SKM-1 (cell line): ENCODE measurements around the gene MTA1.

Experiments used
- DNase-seq: peaks from one replicate; lab custom pipeline; 2025; ENCODE audit not compliant: unreplicated experiment; lab: John Stamatoyannopoulos, UW

MTA1 gene

DNA sequence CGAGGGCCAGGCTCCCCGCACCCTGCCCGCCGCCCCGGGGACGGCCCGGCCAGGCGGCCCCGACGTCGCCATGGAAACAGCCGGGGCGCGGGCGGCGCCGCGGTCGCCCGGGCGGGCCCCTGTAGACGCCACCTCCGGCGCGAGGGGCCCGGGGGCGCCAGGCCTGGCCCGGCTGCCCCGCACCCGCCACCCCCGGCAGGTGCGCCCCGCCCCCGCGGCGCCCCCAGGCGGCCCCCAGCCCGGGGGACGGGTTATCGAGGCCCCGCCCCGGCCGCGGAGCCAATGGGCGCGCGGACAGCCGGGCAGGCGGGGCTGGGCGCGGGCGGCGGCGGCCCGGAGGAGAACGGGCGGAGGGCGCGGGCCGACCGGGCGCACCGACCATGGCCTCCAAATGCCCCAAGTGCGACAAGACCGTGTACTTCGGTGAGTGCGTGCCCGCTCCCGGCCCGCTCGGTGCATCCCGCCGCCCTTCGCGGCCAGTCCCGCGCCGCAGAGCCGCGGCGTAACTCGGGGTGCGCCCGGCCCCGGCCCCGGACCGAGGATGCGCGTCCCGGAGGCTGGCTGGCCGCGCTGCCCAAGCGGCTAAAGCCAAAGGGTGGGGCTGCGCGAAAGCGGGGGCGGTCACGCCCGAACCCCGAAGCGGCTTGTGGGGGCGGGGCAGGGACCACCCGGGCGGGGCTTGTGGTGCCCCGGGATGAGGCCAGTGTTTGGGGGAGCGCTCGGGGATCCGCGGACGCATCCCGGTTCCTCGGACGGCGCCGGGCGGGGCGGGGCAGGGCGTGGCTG lies 55.0 kb downstream of the MTA1 start, which contains the start of gene CRIP2:
CRIP2 (plus strand) TSS at position 339 of the 786 bp plus-strand sequence; CDS start at position 381, 42 bp downstream.
- DNase-seq = no peak

DNA sequence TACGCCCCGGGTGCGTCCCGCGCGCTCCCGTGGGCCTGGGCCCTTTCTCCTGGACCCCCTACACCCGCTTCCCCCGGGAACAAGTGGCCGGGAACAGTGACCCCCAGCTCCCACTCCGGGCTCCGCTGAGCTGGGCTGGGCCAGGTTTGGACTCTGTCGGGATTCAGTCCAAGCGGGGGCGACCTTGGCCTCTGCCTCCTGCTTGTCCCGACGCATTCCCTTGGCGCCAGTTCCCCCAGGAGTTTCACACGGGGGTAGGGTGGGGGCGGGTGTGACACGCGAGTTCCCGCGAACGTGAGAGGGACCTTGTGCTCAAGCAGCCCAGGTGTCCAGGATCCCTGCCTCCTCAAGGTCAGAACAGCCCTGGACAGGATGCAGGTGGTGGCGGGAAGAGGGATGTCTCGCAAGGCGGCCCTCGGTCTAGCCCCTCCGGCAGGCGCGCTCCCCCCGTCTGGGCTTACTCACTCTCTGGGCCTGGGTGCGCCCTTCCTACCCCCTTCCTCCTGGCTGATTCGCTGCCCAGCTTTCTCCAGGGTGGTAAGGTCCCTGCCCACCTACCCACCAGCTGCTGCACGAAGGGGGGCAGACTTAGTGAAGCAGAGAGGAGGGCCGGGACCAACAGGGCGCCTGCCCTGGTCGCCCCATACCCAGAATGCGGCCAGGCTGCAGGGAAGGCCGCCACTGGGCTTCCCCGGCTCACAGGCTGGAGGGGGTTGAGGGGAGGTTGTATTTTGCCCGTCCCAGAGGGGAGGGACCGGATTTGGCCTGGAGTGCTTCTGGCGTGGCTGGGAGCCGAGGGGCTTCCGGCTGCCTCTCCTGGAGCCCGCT lies 55.9 kb downstream of the MTA1 start:
- no peak for DNase-seq

DNA sequence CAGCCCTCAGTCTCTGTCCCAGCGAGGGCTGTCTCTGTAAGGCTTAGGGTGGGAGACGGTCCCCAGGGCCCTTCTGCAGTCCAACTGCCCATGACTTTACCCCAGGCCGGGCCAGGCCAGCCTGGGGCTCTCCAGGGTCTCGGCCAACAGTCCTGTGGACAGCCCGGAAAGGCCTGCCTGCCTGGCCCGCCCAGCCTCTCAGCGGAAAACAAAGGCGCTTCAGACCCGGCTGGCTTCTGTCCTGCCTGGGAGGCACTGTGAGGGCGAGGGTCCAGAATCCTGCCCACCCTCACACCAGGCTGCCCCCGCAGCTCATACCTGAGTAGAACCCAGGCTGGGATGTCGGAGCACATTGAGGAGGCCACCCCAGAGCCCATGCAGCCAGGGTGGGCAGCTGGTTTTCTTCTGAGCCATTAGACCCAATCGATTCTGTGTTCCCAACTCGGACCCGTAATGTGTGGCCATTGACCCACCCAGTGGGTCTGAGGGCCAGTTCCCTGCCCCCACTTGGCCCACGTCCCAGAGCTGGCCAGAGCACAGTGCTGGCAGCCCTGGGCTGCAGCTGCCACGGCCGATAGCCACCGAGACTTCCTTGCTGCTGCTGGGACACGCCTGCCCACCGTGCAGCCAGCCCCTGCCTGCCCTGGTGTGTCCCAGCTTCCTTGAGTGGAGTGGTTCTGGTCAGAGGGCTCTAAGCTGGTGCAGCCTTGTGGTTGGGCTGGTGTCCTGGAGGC lies 56.6 kb downstream of the MTA1 start:
- no peak for DNase-seq

DNA sequence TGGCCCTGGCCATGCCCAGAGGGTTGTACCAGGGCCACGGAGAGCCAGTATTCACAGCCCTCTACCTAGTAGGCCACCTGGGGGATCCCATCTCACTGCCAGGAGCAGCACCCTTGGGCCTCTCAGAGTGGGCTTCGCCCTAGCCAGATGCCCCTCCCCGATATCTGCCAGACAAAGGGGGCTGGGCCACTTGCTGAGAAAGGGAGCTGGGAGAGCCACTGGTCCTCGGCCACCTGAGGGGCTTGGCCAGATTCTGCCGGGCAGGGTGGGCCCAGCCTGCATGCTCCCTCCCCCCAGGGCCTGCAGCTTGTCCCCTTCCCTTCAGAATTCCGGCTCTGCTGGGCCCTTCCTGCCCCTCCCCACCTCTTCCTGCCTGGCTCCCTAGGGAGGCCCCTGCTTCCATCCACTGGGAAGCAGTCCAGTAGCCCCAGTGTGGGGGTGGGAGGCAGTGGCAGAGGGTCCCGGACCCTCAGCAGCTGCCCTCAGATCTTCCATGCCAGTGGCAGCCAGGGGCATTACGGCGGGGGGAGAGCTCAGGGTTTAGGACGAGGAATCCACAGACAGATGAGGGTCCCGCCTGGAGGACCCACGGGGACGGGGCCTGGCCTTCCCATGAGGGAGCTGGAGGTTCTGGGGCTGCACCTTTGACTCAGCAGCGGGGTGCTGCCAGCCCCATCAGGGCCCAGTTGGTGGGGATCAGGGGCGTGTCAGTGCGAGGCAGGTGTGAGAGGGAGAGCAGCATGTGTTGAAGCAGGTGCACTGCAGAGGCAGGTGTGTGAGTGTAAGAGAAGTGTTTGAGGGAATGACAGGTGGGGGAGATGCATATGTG lies 57.4 kb downstream of the MTA1 start:
- no peak for DNase-seq

DNA sequence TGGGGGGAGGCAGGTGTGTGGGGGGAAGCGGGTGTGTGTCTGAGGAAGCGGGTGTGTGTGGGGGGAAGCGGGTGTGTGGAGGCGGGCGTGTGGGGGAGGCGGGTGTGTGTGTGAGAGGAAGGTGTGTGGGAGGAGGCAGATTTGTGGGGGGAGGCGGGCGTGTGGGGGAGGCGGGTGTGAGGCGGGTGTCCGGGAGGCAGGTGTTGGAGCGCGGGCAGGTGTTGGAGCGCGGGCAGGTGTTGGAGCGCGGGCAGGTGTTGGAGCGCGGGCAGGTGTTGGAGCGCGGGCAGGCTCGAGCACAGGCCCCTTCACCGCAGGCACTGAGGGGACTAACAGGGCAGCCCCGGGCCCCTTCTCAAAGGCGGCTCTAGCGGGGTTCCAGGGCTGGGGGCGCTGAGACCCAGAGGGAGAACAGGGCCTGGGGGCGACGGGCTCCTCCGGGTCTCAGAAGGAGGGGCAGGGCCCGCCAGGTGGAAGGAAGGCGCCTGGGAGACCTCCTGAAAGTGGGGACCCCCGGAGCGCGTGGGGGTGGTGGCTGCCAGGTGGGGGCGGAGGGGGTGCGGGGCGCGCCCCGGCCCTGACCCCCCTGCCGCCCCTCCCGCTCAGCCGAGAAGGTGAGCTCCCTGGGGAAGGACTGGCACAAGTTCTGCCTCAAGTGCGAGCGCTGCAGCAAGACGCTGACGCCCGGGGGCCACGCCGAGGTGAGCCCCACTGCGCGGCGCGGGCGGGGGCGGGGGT lies 58.2 kb downstream of the MTA1 start:
- no peak for DNase-seq

DNA sequence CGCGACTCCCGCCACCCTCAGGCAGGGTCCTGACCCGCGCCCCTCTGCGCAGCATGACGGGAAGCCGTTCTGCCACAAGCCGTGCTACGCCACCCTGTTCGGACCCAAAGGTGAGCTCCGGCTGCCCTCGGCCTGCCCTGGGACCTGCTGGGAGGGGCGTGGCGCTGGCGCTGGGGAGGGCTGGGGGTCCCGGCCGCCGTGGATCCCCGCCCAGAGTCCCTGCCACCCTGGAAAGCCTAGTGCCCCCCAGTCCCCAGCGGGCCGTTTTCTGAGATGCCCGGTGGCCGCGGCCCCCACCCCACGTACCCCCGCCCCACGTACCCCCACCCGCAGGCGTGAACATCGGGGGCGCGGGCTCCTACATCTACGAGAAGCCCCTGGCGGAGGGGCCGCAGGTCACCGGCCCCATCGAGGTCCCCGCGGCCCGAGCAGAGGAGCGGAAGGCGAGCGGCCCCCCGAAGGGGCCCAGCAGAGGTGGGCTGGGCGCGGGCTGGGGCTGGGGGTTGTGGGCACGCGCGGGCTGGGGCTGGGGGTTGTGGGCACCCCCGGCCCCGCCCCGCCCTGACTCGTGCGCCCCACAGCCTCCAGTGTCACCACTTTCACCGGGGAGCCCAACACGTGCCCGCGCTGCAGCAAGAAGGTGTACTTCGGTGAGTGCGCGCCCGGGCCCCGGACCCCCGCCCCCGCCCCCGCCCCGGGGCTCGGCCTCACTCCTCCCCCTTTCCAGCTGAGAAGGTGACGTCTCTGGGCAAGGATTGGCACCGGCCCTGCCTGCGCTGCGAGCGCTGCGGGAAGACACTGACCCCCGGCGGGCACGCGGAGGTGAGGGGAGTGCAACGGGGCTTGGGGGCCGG lies 59.0 kb downstream of the MTA1 start:
- DNase-seq = no peak

DNA sequence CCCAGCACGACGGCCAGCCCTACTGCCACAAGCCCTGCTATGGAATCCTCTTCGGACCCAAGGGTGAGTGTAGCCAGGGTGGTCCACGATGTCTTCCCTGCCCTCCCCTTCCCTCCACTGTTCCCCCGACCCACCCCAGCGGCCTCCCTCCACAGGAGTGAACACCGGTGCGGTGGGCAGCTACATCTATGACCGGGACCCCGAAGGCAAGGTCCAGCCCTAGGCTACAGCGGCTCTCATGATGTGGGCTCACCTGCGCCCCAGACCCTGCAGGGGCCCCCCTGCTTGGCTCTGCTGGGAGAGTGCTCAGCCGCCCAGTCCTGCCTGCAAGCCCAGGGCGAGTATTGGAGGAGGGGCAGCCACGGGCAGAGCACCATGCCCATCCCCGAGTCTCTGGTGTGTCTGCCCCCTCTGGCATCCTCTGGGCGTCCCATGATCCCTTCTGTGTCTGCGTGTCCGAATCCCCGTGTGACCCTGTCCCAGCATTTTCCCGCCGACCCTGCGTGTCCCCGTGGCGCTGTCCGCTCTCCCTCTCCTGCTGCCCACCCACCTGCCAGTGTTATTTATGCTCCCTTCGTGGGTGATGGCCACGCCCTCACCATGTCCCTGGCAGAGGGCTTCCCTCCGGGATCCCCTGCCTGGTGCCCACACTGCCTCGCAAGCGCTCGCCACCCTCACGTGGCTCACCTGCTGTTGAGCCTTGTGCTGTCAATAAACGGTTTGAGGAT lies 60.0 kb downstream of the MTA1 start:
- DNase-seq = no peak

DNA sequence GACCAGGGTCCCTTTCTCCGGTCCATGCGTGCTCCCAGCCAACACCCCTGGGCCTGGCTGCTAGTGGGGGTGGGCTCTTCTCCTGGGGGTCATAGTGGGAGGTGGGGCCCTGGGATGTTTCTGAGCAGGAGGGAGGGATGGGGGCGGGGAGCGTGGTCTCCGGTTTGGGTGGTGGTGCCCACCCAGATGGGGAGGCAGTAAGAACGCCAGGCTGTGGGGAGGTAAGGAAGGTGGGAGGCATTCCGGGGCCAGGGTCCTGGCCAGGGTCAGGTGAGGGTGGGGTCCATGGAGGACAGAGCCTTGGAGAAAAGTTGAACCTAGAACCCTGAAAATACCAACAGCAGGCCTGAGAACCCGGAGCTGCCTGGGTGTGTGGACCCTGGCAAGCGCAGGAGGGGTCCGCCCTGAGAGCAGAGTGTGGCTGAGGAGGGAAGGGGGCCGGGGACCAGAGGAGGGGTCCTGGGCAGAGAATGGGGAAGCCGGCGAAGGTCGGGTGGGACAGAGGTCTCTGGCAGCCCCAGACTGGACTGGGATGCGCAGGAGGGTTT lies 60.6 kb downstream of the MTA1 start:
- no peak for DNase-seq

DNA sequence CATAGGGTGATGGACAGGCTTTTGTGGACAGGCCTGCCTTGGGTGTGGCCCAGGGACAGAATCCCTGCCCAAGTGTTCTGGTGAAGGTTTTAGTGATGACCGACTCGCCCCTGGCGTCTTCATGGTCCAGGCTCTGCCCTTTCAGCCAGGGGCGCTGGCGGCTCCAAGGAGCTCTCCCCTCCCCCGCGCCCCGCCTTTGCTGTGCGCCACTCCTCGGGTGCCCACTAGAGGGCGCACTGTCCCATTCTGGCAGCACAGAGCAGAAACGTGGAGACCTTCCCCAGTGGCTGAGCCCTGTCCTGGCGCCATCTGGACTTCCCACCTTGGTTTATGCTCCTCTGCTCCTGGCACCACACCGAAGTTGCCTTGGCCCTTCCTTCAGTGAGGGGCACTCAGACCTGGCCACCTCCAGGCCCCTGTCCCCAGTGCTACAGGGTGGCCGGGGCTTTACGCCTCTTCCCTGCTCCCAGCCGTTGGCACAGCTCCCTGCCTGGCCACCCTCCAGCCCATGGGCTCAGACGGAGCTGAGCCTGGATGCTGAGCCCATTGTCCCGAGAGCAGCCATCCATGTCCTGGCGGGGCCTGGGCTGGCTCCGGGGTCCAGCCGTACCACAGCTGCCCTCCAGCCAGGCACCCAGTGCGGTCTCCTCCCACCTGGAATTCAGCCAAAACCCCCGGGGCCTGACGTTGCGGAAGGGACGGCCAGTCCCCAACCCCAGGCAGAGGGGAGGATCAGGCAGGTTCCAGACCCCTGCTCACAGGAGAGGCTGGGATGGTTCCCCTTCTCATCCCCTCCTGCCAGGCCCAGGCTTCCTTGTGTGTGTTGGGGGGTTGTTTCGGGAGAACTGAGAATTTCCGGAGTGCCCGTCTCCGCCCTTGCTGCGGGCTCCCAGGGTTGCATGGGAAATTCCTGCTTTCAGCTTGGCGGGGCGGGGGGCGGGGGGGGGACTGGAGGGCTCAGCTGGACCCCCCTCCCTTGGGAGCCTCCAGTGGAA lies 61.5 kb downstream of the MTA1 start:
- peak; percentile 6 for DNase-seq

DNA sequence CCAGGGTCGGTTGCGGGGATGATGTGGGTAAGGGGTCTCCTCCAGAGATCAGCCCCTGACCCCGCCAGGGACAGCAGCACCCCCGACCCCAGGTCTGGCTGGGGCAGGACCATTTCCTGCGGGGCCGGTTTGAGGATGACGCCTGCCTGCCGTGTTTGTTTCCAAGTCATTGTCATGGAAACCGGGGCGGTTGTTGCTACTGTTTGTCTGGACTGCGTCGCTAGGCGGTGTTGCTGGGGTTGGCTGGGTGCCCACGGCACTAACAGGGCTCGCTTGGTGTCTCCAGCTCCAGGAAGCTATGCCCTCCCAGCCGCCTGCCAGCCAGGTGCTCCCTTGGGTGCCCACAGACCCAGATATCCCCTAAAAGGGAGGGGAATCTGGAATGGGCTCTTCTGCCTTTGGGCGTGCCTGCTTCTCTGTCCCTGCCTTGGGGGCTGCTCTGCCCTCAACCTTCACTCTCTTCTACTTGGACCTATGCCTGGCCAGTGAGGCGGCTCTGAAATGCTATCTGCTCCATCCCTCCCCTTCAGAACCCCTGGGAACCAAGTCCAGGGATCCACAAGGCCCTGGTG lies 62.3 kb downstream of the MTA1 start:
- peak; percentile 35 for DNase-seq

DNA sequence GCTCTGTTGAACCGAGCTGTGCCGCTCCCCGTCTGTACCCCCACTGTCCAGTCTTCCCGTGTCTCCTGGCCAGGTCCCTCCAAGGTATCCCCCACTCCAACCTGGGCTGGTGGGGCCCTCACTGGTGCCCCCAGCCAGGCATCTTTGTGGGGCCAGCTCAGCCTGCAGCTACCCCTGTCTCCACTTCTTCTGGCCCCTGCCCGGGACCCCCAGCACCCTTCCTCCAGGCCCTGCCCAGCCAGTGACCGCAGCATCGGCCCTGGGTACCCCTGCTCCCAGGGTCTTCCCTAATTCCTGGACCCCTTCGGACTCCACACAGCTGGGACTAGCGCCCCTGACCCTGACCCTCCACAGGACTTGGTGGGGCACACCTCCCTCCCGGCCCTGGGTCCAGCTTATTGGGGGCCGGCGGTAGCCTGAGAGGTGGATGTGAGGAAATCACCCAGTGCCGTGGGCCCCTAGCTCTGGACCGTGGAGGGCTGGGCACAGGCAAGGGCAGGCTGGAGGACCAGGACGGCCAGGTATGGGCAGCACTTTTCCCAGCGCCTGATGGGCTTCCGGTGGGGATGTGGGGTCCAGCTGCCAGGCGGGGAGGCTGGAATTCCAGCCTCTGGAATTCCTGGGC lies 63.0 kb downstream of the MTA1 start:
- no peak for DNase-seq

DNA sequence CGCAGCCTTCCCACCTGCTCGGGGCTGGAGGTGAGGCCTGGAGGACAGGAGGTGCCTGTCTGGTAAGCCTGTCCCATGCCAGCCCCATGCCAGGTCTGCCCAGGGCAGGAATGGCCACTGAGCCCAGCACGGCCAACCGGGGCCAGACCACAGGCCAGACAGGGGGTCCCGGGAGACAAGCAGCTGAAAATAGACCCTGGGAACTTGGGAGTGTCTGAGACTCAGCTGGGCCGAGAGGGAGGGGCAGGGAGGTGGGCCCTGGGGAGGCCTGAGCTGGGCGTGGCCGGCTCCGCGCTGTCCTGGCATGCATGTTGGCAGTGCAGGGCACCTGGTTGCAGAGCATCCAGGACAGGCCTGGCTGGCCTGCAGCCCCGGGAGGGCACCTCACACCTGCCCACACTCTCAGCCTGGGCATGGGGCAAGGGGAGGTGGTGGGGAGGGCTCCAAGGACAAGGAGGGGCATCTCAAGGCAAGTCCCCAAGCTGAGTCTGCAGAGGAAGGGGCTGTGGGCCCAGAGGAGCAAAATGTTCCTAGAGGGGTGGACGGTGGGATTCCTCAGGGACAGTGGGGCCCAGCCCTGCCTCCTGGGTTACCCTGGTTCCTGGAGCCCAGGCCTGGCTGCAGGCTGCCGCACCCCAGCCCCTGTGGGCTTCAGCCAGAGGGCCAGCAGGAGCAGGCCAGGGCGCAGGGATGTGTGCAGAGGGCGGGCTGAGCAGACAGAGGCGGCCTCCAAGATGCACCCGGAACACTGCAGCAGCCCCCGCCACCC lies 63.9 kb downstream of the MTA1 start:
- DNase-seq = no peak

DNA sequence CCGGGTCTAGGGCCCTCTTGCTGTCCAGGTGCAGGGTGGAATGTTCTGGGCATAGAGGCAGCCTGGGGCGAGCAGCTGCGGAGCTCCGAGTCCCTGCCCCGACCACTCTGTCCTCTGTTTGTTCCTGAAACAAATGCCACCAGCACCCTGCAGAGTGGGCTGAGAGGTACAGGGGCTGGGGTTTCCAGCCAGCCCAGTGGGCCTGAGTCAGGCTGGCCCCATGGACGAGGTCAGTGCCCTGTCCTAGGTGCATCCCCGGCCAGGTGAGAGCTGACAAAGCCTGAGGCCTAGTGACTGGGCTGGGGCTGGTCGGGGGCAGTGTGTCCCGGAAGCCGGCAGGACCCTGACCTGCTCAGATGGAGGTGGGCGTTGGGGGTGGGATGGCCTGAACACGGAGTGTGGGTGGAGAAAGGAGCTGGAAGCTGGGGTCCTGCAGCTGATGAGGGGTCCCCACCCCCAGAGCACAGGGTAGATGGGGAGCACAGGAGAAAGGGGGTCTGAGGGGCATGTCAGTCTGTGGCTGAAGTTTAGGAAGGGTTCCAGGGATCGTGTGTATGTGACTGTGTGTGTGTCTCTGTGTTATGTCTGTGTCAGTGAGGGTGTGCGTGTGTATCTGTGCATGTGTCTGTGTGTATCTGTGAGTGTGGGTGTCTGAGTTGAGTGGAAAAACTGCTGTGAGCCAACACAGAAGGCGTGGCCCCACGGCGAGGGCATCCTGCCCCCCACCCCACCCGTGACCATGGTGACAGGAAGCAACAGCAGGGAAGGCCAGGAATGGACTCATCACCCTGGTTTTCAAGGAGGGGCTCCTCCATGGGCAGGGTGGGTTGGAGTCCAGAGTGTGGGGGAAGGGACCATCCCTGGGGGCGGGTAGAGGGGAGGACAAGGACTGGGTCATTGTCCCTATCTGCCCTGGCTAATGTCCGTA lies 64.7 kb downstream of the MTA1 start:
- DNase-seq = no peak

DNA sequence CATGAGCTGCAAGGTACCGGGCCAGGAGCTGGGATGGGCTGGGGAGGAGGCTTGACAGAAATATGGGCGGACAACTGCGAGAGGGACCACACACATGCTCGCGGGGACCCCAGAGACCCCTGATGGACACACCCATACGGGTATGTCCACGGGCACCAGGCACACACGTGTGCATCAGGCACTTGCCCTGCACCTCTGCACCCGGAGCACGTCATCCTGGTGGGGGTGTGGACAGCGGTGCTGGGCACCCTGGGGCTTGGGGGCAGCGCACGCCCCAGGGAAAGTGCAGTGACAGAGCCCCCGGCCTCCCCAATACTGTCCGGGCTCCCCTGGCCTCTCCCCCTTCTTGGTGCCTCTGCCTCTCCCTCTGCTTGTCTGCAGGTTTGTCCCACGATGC lies 65.4 kb downstream of the MTA1 start:
- no peak for DNase-seq
